Stomach (tissue), 4 donors: Measurements from ENCODE around the gene OR4N2.
"Not testable (repeated sequence)": the region's sequence is repeated elsewhere in the genome, so short reads cannot be mapped to it uniquely, and the experiment has no call there.

Source experiments
- CTCF ChIP-seq, 7 experiments: fragments of 450-650 bp in 4 of 7; fragments of 200-600 bp in 3 of 7; sonication (generic) in 3 of 7; IDR thresholded peaks; one replicate each; pipeline ENCODE4 v1.5.1; 2016 to 2019; ENCODE audit warnings: antibody characterized with exemption in 7 of 7, control low read depth in 2 of 7, mild to moderate bottlenecking in 1 of 7
- EP300 ChIP-seq: sonication (generic); formaldehyde crosslinking; IDR thresholded peaks from one replicate; pipeline ENCODE4 v1.6.1; 2017; ENCODE audit warnings: antibody characterized with exemption
- POLR2AphosphoS5 ChIP-seq, 3 donors: sonication (generic); formaldehyde crosslinking; IDR thresholded peaks; one replicate each; pipeline ENCODE4 v1.6.1; 2016; ENCODE audit warnings: antibody characterized with exemption in 3 of 3

DNA sequence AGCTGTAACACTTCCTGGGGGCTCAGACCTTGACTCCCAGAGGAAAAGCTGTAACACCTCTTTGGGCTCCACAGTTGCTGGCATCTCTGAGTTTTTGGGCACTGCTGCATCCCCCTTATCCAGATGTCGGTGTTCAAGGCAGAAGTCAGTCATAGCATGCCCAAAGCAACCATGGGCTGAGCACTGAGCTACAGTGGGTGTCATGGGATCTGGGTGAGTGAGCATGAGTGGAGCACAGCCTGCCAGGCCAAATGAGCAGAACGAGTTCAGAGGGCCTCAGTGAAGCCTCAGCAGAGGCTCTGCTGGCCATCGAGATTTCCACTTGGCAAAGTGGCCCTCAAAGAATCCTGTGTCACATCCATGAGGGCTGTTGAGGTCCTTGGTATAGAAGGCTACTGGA lies 32.1 kb upstream of the OR4N2 start:
- TF ChIP-seq CTCF (IDR thresholded peaks at IDR 0.05); POLR2AphosphoS5 (IDR thresholded peaks at IDR 0.05); EP300: not testable (repeated sequence)
